ENCODE measurements around the gene ARID1B. TPM values are rescaled to one million over a fixed set of nuclear protein-coding genes. Genes with fewer than 3 reads are reported as not detected.

Gene ARID1B
- total RNA-seq, 6 experiments from 2014 or later: 23.2 to 35.3 (median 30.7) TPM

- H3K4me3 ChIP-seq: no peak overlapping the region
- 88% methylated on average over 1 of the region's 1 CpG for whole genome bisulfite sequencing (ENCODE audit: insufficient coverage, low coverage, low lambda C conversion rate, missing lambda C conversion rate)
Measured at GRCh38 chr6:157101166-157101565, 324.0 kb downstream of the ARID1B start.

GRCh38 chr6:157104803-157105202, 327.6 kb downstream of the ARID1B start:
- no peaks in the 10 kb centered on the region for H3K9me3 ChIP-seq
- no peak for DNase-seq
- no peak for ATAC-seq
- 75% methylated on average over 1 of the region's 1 CpG for WGBS (ENCODE audit: insufficient coverage, low coverage, low lambda C conversion rate, missing lambda C conversion rate)
- intact Hi-C loops (cut with DNase I): no loop called here
- no peak for TF ChIP-seq POLR2A (IDR thresholded peaks at IDR 0.05)
- TF ChIP-seq CTCF (IDR thresholded peaks at IDR 0.05): no peak
- H3K36me3 ChIP-seq: no peaks in the 10 kb centered on the region
- no peaks in the 10 kb centered on the region for H3K4me1 ChIP-seq
- no peak overlapping the region for H3K27ac ChIP-seq
- H3K4me3 ChIP-seq: no peak overlapping the region
- no peaks in the 10 kb centered on the region for H3K27me3 ChIP-seq

More at GRCh38 chr6:157101166-157101565, 324.0 kb downstream of the ARID1B start:
- Histone ChIP-seq H3K27ac (no peak overlapping the region), H3K4me1 (peaks cover 0 to 7% (median 0%) of the 10 kb centered on the region in 4 donors), H3K9me3 (no peaks in the 10 kb centered on the region), H3K36me3 (no peaks in the 10 kb centered on the region), H3K27me3 (no peaks in the 10 kb centered on the region)
- intact Hi-C loops (cut with DNase I): no loop called here
- ATAC-seq: no peak
- no peak for DNase-seq
- no peak for TF ChIP-seq CTCF (IDR thresholded peaks at IDR 0.05)
- TF ChIP-seq POLR2A (IDR thresholded peaks at IDR 0.05): no peak

GRCh38 chr6:157106487-157106886, 329.3 kb downstream of the ARID1B start:
- no peak for TF ChIP-seq CTCF (IDR thresholded peaks at IDR 0.05)
- no peak for TF ChIP-seq POLR2A (IDR thresholded peaks at IDR 0.05)
- ATAC-seq: peak in 1 of 4 donors; percentile 32
- intact Hi-C loops (cut with DNase I): no loop called here
- 92% methylated on average over 2 of the region's 2 CpGs for WGBS (ENCODE audit: insufficient coverage, low coverage, low lambda C conversion rate, missing lambda C conversion rate)
- H3K4me3 ChIP-seq: no peak overlapping the region
- H3K27ac ChIP-seq: no peak overlapping the region
- peaks cover 0 to 2% (median 0%) of the 10 kb centered on the region in 4 donors for H3K36me3 ChIP-seq
- no peaks in the 10 kb centered on the region for H3K9me3 ChIP-seq
- no peak for DNase-seq
- H3K4me1 ChIP-seq: no peaks in the 10 kb centered on the region
- no peaks in the 10 kb centered on the region for H3K27me3 ChIP-seq

- H3K27me3 ChIP-seq: no peaks in the 10 kb centered on the region
- peaks cover 0 to 2% (median 0%) of the 10 kb centered on the region in 4 donors for H3K36me3 ChIP-seq
- WGBS (ENCODE audit: insufficient coverage, low coverage, low lambda C conversion rate, missing lambda C conversion rate): 83% methylated on average over 4 of the region's 4 CpGs
- H3K9me3 ChIP-seq: no peaks in the 10 kb centered on the region
- no peak overlapping the region for H3K4me3 ChIP-seq
- TF ChIP-seq CTCF (IDR thresholded peaks at IDR 0.05): no peak
- TF ChIP-seq POLR2A (IDR thresholded peaks at IDR 0.05): no peak
- H3K27ac ChIP-seq: no peak overlapping the region
- intact Hi-C loops (cut with DNase I): no loop called here
- H3K4me1 ChIP-seq: no peaks in the 10 kb centered on the region
- ATAC-seq: no peak
- DNase-seq: no peak
Measured at GRCh38 chr6:157107571-157107914, 330.4 kb downstream of the ARID1B start.
